DMS114 treated with DMSO at 0.1 percent for 48 hours (cell line): Measurements from ENCODE around the gene TMEM181.
"Not testable (repeated sequence)": the region's sequence is repeated elsewhere in the genome, so short reads cannot be mapped to it uniquely, and the experiment has no call there.

Experiments
- DNase-seq: peaks from one replicate; lab custom pipeline; 2025; ENCODE audit not compliant: unreplicated experiment; lab: John Stamatoyannopoulos, UW

Gene TMEM181

DNA sequence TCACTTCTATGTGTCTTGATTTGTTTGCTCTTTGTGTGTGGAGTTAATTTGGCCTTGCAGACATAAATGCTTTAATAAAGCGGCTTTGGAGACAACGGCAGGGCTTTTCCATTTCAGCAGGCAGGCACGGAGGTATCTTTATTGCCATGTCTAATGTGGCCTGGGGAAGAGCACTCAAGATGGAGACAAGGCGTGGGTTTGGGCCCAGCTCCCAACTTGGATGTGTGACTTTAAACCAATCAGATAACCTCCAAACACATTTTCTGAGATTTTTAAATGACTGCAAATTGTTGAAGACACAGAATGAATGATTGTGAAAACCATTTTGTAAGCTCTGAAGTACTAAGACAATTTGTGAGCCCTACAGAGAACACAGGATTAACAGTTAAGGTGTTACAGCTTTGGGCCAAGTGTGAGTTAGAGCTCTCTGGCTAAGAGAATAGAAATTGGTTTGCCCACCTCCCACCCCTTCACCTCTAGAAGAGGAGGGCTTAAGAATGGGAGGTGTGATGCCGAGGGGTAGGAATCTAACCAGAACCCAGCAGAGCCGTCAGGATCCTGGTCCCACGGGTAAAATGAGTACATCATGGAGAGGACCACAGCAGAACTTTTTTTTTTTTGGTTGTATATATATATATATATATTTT is 75.7 kb downstream of the TMEM181 start:
- DNase-seq = no peak

DNA sequence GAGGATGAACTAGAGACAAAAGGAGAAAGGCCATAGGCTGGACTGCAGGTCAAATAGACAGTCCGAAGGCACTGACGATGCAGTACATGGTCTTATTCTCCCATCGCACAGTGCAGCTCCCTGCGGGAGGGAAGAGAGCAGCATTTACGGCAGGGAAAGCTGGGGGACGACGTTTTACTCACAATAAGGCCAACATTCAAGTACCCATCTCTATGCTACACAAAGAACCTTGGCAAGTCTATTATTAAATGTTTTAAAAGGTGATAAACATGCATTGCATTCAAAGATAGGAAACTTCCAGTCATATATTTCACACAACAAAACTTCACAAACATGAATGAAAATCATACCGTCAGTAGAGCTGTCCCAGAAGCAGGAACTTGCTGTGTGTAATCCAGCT is 76.9 kb downstream of the TMEM181 start:
- DNase-seq = no peak

DNA sequence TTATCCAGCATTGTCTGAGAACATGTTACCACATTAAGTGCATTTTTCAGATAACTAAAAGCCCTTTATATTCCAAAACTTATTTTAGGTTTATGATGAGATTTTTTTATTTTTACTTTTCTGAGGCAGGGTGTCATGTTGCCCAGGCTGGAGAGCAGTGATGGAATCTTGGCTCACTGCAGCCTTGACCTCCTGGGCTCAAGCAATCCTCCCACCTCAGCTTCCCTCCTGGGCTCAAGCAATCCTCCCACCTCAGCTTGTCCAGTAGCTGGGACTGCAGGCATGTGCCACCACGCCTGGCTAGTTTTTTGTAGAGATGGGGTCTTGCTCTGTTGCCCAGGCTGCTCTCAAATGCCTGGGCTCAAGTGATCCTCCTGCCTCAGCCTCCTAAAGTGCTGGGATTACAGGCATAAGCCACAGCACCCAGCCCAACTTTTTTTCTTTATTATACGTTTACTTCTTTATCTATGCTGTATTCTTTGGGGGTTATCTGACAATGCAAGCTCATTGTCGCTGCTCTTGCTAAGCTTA is 78.5 kb downstream of the TMEM181 start:
- DNase-seq = no peak

DNA sequence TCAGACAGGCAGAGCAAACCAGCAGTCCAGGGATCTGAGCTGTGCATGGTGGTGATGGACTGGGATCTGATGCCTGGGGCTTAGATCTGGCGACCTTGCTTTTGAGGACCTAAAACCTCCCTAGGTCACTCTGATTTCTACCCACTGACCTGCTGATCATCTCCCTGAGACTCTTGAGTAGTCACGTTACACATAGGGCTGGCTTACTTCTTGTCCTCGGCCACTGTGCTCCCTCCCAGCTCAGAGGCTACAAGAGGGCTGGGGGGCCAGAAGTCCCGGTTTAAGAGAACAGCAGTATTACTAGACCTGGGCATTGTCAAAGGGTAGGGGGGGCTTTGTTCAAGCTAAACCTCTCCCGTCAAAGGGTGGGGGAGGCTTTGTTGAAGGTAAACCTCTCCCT is 79.2 kb downstream of the TMEM181 start:
- no peak for DNase-seq

DNA sequence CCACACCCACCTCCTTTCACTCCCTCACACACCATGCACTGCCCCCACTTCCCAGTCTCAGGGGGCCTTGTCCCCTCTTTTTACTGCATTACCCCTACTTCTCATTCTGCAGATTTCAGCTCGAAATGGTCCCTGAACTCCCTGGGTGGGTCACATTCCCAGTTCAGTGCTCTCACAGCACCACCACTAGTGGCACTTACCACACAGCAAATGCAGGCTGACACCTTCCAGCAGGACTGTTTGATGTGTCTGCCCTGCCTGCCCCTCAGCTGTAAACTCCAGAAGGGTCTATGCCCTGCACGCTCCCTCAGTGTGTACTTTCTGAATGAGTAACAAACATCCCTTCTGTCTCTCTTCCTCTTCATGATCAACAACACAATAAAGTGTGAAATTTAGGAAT is 80.6 kb downstream of the TMEM181 start:
- DNase-seq = no peak

DNA sequence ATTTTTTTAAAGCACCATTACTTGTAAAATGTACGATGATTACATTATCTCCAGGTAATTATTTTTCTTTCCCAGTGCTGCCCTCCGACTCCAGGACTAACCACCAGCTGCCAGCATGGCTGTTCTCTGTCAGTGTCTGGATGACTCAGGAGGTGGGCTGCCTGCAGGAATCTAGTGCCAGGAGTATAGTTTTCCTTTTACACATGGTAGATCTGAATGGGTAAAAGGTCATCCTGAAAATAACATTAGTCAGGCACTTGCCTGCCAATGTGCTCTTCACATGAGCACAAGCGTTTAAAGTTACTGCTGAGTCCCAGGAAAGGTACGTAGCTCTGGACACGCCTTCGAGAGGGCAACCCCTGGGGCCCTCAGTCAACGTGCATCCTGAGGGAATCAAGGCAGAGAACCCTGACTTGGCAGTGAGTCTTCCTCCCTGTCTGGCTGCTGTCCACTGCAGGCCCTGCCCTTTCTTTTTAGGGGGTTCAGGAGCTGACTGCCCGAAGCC is 82.3 kb downstream of the TMEM181 start:
- DNase-seq = no peak

DNA sequence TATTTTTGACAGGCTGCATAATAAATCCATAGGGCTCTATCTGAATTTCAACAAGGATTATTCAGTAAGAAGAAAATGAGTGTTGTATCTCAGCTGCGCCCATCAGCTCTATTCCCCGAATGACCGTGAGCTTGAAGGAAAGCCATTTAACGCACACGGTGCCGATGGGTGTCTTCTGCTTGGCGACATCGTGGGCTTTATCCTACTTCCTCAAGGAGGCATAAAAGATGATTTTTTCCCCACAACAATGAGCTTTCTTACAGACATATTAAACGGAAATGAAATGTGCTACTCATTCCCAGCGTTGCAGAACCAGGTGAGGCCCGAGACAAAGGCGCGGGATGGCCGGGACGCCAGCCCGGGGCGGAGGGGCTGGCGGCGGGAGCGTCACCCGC is 83.9 kb downstream of the TMEM181 start:
- no peak for DNase-seq

DNA sequence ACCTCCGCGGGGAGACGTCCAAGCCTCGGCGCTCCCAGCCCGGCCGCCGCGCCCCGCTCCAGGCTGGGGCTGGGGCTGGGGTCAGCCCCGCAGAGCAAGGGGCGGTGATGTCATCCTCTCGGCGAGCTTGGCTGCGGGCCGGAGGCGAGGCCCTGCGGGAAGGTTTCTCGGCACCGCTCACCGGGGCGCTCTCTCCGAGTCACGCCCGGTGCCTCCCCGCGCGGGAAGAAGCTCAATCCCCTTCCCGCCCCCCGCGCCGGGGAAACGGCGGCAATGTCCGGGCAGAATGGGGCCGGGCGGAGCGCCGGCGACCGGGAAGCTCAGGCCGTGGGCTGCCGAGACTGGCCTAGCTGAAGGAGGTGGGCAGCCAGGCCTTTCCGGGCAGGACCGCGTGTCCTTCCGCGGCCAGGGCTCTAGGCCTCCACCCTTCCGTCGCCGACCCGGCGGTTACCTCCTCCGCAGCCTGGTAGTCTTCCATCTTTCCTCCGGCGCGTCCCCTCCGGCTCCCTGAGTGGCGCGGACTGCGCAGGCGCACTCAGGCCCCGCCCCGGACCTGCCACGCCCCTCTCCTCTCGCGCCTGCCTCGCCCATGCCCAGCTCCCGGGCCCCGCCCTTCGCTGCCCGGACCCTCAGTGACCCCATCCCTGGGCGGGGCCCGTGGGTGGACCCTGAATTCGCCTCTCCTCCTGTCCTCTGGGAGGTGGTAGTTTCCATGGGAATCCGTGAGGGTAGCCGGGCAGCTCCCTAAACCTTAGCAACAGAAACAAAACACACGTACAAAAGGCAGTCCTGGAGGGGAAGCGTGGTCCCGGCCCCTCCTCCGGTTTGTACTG is 84.6 kb downstream of the TMEM181 start, which contains the start of gene DYNLT1:
TSS of gene DYNLT1 (minus strand) at position 513 of the 833 bp plus-strand sequence. CDS start at position 478, 35 bp downstream.
- peak; percentile 71 for DNase-seq

DNA sequence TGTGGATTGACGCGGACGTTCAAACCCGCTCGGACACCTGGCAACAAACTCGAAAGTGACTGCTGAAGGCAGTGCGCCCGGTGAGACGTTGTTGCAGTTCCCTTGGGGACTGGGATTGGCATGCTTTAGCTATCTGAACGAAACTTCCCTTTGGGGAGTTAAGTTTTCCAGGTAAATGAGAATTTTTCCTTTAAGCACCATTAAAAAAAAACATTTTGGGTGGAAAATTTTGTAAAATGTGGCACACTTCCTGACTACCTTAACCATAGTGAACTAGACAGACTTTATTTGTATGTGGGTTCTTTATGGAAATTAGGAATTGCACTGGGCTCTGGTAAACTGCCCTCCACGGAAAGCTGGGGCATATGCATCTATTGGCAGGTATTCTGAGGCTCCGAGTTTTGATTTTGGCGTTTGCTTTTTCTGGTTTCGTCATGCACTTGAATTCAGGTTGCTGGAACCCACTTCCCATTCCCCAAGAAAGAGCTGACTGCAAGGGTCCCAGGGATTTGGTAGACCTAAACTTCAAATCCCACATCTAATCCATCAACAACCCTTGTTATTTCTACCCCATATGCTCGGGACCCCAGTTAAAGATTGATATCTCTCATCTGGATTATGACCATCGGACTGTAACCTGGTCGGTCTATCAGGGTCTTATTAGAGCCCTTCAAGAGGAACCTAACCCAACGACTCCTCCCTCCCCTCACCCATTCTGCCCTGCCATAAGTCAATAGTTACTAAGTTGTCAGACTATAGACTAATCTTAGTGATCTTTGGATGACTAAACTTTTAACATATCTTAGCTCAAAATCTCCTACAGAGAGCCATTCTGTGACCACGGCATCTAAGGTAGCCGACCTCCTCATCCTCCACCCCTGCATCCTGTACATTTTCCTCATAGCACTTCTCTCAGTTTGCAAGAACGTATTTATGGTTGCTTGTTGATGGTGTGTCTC is 85.5 kb downstream of the TMEM181 start:
- no peak for DNase-seq

DNA sequence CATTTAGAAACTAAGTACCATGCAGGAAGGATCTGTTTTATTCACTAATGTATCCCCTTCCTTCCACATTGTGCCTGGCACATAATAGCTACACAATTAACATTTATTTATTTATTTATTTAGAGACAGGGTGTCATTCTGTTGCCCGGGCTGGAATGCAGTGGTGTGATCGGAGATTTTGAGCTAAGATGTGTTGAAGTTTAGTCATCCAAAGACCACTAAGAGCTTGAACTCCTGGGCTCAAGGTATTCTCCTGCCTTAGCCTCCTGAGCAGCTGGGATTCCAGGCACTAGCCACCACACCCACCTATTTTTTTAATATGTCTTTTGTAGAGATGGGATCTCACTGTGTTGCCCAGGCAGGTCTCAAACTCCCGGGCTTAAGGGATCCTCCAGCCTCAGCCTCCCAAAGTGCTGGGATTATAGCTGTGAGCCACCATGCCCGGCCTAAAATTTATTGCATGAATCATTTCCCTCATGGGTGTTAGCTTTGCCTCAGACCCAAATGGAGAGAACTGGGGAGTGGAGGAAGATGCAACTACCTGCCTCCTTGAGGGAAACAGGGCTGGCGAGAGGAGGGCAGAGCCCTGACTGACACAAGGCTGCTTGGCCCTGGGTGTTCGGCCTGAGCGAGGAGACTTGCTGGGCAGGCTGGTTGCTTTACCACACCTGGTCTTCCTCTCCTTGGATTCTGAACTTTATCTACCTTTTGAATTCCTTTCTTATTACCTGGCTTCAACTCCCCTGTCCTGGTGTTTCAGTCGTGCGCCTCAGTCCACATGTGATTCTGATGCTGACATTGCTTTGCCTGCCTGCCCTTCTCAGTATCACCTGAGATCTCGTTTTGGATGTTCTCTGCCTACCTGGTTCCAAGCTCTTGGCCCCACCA is 86.4 kb downstream of the TMEM181 start:
- no peak for DNase-seq

DNA sequence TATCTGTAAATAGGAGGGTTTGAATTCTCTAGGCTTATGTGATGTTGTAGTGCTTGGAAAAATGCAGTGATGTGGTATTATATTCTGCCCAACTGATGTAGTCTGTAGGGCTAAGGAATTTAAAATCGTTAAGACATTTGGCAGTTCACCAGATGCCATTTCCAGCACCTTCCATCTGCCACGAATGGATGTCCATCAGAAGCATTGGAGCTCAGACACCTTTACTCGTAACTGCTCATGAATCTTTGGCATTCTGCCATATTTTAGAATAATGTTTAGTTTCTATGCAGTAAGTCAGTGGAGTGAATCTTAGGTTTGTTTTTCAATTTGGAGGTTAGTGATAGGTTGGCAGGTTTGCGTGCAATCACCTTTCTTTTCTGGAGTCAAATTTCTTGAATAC is 87.6 kb downstream of the TMEM181 start:
- DNase-seq = no peak

DNA sequence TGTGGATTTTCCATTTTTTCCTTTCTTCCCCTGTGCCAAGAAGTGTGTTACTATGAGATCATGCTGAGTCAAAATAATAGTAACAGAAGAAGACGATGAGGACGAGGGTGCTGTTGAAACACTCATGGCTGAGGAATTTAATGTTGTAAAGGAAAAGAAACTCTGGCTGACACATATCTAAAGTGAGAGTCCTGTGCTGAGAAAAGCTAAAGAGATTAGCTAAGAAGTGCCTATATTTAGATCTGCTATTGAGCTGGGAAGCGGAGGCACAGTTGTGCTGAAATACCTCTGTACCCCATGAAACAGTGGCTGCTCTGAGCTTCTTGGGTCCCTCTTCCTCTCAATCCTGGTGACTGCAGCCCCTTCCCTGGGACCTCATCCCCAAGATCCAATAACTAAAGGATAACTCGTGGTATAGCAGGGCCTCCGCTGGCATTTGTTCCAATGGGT is 88.8 kb downstream of the TMEM181 start:
- no peak for DNase-seq

DNA sequence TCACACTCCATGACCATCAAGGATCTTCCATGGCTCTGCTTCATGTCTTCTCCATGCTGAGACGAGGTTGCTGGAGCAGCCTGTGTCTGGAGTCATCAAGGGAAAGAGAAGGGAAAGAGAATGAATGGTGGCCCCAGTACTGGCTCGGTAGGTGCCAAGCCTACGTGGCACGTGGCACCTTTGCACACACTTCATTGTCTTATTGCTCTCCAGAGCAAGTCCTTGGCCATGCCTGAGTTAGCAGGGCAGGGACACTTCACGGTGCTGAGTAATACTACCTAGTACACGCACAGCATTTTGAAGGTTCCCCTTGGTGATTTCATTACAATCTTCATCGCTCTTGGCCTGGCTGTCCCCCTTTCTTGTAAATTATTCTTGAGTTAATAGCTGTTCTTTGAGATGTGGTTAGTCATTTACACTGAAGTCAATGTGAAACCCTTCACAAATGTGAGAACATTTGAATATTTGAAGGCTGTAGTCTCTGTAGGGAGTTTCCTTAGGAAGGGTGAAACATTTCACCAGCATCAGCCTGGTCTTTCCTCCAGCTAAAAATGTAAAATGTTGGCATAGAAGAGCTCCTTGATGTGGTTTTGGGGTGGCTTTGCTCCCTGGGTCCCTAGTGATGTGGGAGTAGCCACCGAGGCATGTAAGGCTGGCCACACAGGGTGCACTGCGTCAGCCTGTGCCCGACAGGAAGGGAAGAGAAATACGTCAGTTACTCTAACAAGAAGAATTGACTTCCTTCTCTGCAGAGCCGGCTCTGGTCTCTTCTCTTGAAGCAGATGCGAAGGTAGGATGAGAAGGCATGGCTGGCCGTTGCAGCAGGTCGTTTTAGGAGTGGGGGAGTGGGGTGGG is 89.6 kb downstream of the TMEM181 start, which contains the start of gene SYTL3:
TSS of gene SYTL3 (plus strand) at position 766 of the 855 bp plus-strand sequence. CDS start 13,215 bp downstream, outside the sequence.
- DNase-seq = no peak

DNA sequence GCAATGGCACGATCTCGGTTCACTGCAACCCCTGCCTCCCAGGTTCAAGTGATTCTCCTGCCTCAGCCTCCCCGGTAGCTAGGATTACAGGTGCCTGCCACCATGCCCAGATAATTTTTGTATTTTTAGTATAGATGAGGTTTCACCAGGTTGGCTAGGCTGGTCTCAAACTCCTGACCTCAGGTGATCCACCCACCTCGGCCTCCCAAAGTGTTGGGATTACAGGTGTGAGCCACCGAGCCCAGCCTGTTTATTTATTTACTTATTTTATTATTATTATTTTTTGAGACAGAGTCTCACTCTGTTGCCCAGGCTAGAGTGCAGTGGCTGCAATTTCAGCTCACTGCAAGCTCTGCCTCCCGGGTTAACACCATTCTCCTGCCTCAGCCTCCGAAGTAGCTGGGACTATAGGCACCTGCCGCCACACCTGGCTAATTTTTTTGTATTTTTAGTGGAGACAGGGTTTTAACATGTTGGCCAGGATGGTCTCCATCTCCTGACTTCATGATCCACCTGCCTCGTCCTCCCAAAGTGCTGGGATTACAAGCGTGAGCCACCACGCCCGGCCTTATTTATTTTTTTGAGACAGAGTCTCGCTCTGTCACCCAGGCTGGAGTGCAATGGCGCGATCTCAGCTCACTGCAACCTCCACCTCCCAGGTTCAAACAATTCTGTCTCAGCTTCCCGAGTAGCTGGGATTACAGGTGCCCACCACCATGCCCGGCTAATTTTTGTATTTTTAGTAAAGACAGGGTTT is 92.3 kb downstream of the TMEM181 start:
- DNase-seq = not testable (repeated sequence)

DNA sequence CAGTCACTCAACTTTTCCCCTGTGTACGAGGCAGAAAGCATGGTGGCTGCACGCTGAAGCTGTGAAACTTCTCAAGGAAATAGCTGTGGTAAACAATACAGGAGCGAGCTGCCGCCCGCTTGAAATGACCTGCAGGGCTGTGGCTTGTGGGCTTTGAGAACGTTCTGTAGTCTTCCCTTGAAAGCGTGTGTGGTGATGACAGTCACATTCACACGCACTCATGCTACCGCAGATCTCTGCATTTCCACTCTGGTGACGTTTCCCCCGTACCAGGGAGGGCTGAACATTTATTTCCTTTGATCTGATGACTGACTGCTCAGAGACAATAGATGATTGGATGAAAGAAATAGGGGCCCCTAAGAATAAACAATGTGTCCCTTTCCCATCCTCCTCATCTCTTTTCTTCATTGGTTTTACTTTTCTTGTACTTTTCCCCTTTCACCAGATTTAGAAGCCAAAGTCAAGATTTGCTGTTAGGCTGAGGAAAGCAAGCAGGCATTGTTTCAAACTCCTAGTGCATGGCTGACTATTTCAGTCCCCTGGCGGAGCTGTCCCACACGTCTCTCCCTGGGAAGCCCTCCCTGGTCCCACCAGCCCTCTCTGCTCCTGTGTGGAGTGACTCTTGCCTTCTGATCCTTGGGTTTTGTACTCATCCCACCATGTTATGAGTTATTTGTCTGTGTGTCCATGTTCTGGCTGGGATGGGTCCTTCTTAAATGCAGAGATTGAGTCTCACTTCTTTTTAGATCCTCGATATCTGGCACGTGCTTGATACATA is 93.9 kb downstream of the TMEM181 start:
- DNase-seq = no peak

DNA sequence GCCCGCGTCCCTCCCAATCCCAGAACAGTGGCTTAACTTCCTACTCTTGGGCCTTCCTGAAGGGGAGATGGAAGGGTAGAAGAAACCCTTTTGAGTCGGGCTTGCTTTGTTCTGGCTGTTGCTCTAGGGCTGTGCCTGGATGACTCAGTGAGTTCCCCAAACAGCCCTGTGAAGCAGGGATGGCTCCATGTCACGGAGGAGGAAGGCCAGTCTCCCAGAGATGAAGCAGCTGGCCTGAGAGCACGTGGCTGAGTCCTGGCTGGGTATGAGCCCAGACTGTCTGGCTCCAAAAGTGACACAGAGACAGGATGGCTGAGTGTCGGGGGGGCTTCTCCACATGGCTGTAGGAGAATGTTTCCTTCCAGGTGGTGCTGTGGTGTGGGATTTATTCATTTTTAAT is 94.6 kb downstream of the TMEM181 start:
- DNase-seq = no peak

DNA sequence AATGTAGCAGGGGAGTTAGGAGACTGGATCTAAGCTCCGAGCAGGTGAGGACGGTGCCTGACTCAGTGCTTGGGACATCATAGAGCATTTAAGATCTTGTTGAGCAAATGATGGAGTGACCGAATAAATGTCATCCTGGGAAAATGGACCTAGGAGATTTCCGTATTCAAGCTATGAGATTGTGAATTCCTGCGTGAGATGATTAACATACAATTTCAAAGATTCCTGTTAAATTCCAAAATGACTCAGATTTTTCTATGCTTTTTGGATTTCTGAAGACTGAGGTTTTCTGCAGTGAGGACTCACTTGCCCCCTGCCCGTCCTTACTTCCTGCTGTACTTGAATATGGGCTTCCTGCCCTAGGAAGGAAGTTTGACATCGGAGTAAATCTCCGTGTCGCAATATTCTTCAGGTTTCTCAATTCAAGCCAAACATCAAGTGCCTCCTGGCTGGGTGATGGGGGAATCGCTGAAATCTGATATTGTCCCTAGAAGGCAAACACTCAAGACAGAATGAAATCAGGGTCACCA is 95.1 kb downstream of the TMEM181 start:
- DNase-seq = no peak
